Stomach (tissue), 9 donors: Measurements from ENCODE around the gene CA5A. TPM values are rescaled to one million over a fixed set of nuclear protein-coding genes. Genes with fewer than 3 reads are reported as not detected.

Source experiments
- DNase-seq, 2 donors: peaks; one replicate each; pipeline versions ENCODE4 v3.0.0 to v3.0.0-alpha.2; 2013 to 2019
- H3K27ac ChIP-seq, 5 donors: fragments of 200-600 bp in 4 of 5; sonication (generic) in 4 of 5; one replicate each; pipeline ENCODE4 v1.5.1; 2013 to 2019; ENCODE audit warnings: mild to moderate bottlenecking in 1 of 5, moderate library complexity in 1 of 5
- H3K27me3 ChIP-seq, 3 donors: fragments of 200-600 bp; sonication (generic); one replicate each; pipeline ENCODE4 v1.5.1; 2017 to 2019; ENCODE audit warnings: mixed run types in 1 of 3
- H3K36me3 ChIP-seq, 4 donors: fragments of 200-600 bp; sonication (generic); 1 replicate in 3 of 4; 2 replicates in 1 of 4; pipeline ENCODE4 v1.5.1; 2016 to 2019
- H3K4me1 ChIP-seq, 4 donors: fragments of 200-600 bp; sonication (generic); one replicate each; pipeline ENCODE4 v1.5.1; 2016 to 2019
- H3K4me3 ChIP-seq, 4 donors: fragments of 200-600 bp; sonication (generic) in 3 of 4; one replicate each; pipeline ENCODE4 v1.5.1; 2016 to 2019; ENCODE audit warnings: mild to moderate bottlenecking in 1 of 4
- H3K9me3 ChIP-seq, 4 donors: fragments of 200-600 bp; sonication (generic); one replicate each; pipeline ENCODE4 v1.5.1; 2016 to 2019
- EP300 ChIP-seq: sonication (generic); formaldehyde crosslinking; IDR thresholded peaks from one replicate; pipeline ENCODE4 v1.6.1; 2017; ENCODE audit warnings: antibody characterized with exemption
- POLR2A ChIP-seq, 4 donors: fragments of 450-650 bp; IDR thresholded peaks; one replicate each; pipeline ENCODE4 v1.6.1; 2016; ENCODE audit warnings: antibody characterized with exemption in 4 of 4, control low read depth in 2 of 4, mild to moderate bottlenecking in 1 of 4, moderate library complexity in 1 of 4
- POLR2AphosphoS5 ChIP-seq, 3 donors: sonication (generic); formaldehyde crosslinking; IDR thresholded peaks; one replicate each; pipeline ENCODE4 v1.6.1; 2016; ENCODE audit warnings: antibody characterized with exemption in 3 of 3
- WGBS, 5 donors: extraction: QIAGEN DNeasy Blood & Tissue Kit in 3 of 5; methylation state at CpG; one replicate each; pipeline versions ENCODE4 v1.1.5 to v1.1.7; 2013 to 2018; 5-methylcytosine and 5-hydroxymethylcytosine counted together
- intact Hi-C: fragments of 100-400 bp; cut with DNase I; formaldehyde crosslinking; loops from one replicate; pipeline ENCODE4 v1.15.1; 2023; ENCODE audit warnings: low total_unique reads
- polyA plus RNA-seq, 3 donors: library from polyadenylated mRNA; stranded (reverse); fragments of 200-250 nt; gene quantifications; one replicate each; pipeline ENCODE4 v1.2.3, GENCODE V29; 2013
- total RNA-seq, 5 donors: library from RNA; depleted of rRNA; stranded (reverse); fragments of >200 nt; gene quantifications; one replicate each; pipeline versions ENCODE4 v1.1.0 to v1.2.3, GENCODE V29; 2014 to 2016
- TF ChIP-seq, protein P1 (sequence below), 7 experiments: fragments of 450-650 bp in 4 of 7; fragments of 200-600 bp in 3 of 7; sonication (generic) in 3 of 7; IDR thresholded peaks; one replicate each; pipeline ENCODE4 v1.5.1; 2016 to 2019; ENCODE audit warnings: antibody characterized with exemption in 7 of 7, control low read depth in 2 of 7, mild to moderate bottlenecking in 1 of 7
- donor health status: healthy with polysubstance abuse.
- donor health status: Bipolar disorder and iron deficiency.
- donor health status: healthy.

CA5A gene
- total and polyA plus RNA-seq, 8 donors, result not detected

DNA sequence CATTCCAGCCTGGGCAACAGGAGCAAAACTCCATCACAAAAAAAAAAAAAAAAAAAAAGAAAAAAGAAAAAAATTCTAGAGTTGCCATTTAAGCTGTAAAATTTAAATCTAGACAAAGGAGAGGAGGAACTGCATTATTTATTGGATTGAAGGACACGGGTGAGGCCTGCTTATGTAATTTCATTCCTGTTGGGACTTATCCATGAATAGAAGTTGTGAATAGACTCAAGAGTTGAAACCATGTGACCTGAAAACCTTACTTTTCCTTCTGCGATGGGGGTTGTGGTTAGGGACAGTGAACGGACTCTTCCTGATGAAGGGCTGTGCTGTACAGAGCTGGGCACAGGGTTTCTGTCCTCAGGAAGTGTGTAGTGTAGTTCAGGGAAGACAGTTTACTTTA, 37.4 kb upstream of the CA5A start:
- 77 to 92% (median 87%) methylated on average over 3 of the region's 3 CpGs for WGBS, 5 donors
- Histone ChIP-seq H3K4me3 (no peak overlapping the region), H3K4me1 (no peaks in the 10 kb centered on the region), H3K27ac (no peak overlapping the region), H3K9me3 (peaks cover 5 to 26% (median 15%) of the 10 kb centered on the region in 4 donors), H3K27me3 (no peaks in the 10 kb centered on the region), H3K36me3 (peaks cover 0 to 35% (median 25%) of the 10 kb centered on the region in 4 donors)
- DNase-seq, result no peak
- intact Hi-C loops, result no loop called here
- TF ChIP-seq, protein P1, sequence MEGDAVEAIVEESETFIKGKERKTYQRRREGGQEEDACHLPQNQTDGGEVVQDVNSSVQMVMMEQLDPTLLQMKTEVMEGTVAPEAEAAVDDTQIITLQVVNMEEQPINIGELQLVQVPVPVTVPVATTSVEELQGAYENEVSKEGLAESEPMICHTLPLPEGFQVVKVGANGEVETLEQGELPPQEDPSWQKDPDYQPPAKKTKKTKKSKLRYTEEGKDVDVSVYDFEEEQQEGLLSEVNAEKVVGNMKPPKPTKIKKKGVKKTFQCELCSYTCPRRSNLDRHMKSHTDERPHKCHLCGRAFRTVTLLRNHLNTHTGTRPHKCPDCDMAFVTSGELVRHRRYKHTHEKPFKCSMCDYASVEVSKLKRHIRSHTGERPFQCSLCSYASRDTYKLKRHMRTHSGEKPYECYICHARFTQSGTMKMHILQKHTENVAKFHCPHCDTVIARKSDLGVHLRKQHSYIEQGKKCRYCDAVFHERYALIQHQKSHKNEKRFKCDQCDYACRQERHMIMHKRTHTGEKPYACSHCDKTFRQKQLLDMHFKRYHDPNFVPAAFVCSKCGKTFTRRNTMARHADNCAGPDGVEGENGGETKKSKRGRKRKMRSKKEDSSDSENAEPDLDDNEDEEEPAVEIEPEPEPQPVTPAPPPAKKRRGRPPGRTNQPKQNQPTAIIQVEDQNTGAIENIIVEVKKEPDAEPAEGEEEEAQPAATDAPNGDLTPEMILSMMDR (IDR thresholded peaks at IDR 0.05), result no peak
- TF ChIP-seq EP300 (no peak), POLR2AphosphoS5 (IDR thresholded peaks at IDR 0.05) (no peak), POLR2A (IDR thresholded peaks at IDR 0.05) (no peak)

DNA sequence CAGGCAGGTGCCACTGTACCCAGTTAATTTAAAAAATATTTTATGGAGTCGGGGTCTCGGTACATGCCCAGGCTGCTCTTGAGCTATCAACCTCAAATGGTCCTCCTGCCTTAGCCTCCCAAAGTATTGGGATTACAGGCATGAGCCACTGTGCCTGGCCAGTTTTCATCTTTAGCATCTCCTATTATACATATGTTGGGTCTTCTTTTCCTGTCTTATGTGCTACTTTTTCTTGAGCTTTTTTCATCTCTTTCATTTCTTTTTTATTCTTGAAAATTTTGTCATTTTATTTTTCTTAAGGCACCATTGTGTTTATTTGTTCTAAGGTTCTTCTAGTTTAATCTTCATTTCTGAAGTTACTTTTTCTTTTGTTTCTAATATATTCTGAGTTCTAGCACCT, 35.6 kb upstream of the CA5A start:
- no peak for TF ChIP-seq POLR2A (IDR thresholded peaks at IDR 0.05)
- TF ChIP-seq, protein P1 (IDR thresholded peaks at IDR 0.05), result no peak
- TF ChIP-seq POLR2AphosphoS5 (IDR thresholded peaks at IDR 0.05), result no peak
- no peak for TF ChIP-seq EP300
- Histone ChIP-seq H3K36me3 (peaks cover 0 to 22% (median 16%) of the 10 kb centered on the region in 4 donors), H3K9me3 (peaks cover 5 to 26% (median 15%) of the 10 kb centered on the region in 4 donors), H3K4me1 (peaks cover 0 to 10% (median 2%) of the 10 kb centered on the region in 4 donors), H3K4me3 (no peak overlapping the region), H3K27ac (no peak overlapping the region), H3K27me3 (no peaks in the 10 kb centered on the region)
- WGBS, 5 donors, result 97 to 100% (median 98%) methylated on average over 2 of the region's 2 CpGs
- intact Hi-C loops, result no loop called here
- DNase-seq, result no peak

DNA sequence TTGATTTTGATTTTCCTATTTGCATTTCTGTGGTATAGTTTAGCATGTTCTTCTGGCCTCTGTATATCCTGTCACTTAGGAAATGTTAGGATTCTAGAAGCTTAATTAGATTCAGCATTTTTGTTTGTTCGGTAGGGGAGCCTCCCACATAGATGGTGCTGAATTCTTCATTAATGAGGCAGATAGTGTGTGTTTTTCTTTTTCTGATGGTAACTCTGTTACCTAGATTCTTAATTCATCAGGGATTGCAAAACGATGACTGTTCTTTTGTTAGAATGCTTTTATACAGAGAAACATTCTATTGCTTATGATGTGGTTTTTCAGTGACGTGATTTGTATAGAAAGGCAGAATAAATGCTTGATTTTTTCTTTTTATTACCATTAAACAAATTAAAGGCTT, 33.9 kb upstream of the CA5A start:
- no peak for DNase-seq
- Histone ChIP-seq H3K9me3 (peaks cover 5 to 26% (median 15%) of the 10 kb centered on the region in 4 donors), H3K27me3 (no peaks in the 10 kb centered on the region), H3K4me1 (peaks cover 13 to 28% (median 19%) of the 10 kb centered on the region in 4 donors), H3K27ac (no peak overlapping the region), H3K36me3 (peaks cover 0 to 17% (median 9%) of the 10 kb centered on the region in 4 donors), H3K4me3 (no peak overlapping the region)
- intact Hi-C loops, result no loop called here
- WGBS, 5 donors, result 57 to 75% (median 61%) methylated on average over 3 of the region's 3 CpGs
- TF ChIP-seq EP300, result no peak
- TF ChIP-seq POLR2A (IDR thresholded peaks at IDR 0.05), result no peak
- TF ChIP-seq, protein P1 (IDR thresholded peaks at IDR 0.05), result no peak
- no peak for TF ChIP-seq POLR2AphosphoS5 (IDR thresholded peaks at IDR 0.05)

DNA sequence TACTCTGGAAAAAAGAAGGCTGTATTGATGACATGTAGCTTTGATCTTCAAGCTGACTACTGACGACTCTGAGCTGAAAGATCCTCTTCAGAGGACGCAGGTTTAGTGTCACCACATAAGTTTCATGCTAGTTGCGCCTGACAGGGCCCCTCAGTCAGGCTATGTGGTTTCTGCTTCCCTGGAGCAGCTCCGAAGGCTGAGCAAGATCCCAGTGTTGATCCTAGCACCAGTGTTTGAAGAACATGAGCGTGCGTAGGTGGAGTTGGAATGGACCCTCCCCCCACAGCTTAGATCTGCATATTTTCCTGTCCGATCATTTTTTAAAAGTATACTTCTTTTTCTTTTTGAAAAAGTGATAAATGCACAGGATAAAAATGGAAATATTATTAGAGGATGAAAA, 32.2 kb upstream of the CA5A start:
- TF ChIP-seq POLR2A (IDR thresholded peaks at IDR 0.05) (no peak), POLR2AphosphoS5 (IDR thresholded peaks at IDR 0.05) (peak in 1 of 3 donors; percentile 55), EP300 (no peak)
- Histone ChIP-seq H3K4me3 (no peak overlapping the region), H3K4me1 (peaks cover 13 to 42% (median 20%) of the 10 kb centered on the region in 4 donors), H3K27me3 (no peaks in the 10 kb centered on the region), H3K27ac (no peak overlapping the region), H3K36me3 (peaks cover 0 to 15% (median 5%) of the 10 kb centered on the region in 4 donors), H3K9me3 (peaks cover 5 to 26% (median 15%) of the 10 kb centered on the region in 4 donors)
- DNase-seq, result peak in 1 of 2 donors; percentile 64
- 72 to 88% (median 77%) methylated on average over 7 of the region's 7 CpGs for WGBS, 5 donors
- intact Hi-C loops, result no loop called here

DNA sequence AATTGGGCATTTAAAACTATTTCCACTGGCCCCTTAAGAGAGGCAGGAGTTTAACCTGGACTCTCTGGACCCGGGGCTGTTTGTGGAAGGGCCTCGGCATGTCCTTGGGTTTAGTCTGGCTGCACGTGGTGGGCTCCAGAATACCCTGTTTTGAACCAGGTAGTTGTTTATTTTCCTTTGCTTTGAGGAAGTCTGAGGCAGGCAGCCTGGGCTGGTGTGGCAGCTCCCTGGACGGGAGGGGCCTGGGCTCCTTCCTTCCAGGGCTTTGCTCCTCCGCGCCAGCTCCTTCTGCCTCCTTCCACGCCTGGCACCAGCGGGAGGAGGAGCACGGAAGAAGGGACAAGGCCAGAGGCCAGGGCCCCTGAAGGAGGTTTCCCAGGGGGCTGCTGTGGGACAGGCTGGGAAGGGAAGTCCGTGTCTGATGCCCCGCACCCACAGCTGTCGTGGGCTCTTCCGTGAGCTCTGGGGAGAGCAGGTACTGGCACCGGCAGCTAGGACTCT, 30.4 kb upstream of the CA5A start:
- Histone ChIP-seq H3K27ac (peak overlapping the region; percentile 56 to 78 (median 74)), H3K4me3 (peak overlapping the region in 3 of 4 donors; percentile 4 to 31 (median 13)), H3K9me3 (peaks cover 2 to 14% (median 8%) of the 10 kb centered on the region in 4 donors), H3K4me1 (peaks cover 13 to 48% (median 20%) of the 10 kb centered on the region in 4 donors), H3K36me3 (peaks cover 0 to 10% (median 5%) of the 10 kb centered on the region in 4 donors), H3K27me3 (no peaks in the 10 kb centered on the region)
- intact Hi-C loops, result no loop called here
- TF ChIP-seq EP300 (no peak), POLR2AphosphoS5 (IDR thresholded peaks at IDR 0.05) (no peak), POLR2A (IDR thresholded peaks at IDR 0.05) (no peak)
- TF ChIP-seq, protein P1 (IDR thresholded peaks at IDR 0.05), result no peak
- WGBS, 5 donors, result 14 to 27% (median 18%) methylated on average over 13 to 14 of the region's 14 CpGs
- peak; percentile 68 to 76 for DNase-seq
